Activated T-cell treated with anti-CD3 and anti-CD28 coated beads, Interleukin-2, amount 50 U/mL, for 72 hours (primary cell): ENCODE results near the gene ELMO1. TPM values are rescaled to one million over a fixed set of nuclear protein-coding genes. Genes with fewer than 3 reads are reported as not detected.
A peak's percentile ranks its signal among the peaks of the same experiment; 100 is the strongest.

Source experiments
- ATAC-seq, 2 donors: fragments of 150-1000 bp; cut with Tn5 transposase; replicated peaks in 1 of 2; 2 replicates each; pipeline ENCODE4 v1.10.0; 2021; ENCODE audit warnings: moderate library complexity in 2 of 2, mild to moderate bottlenecking in 1 of 2
- DNase-seq, 2 donors: peaks; one replicate each; pipeline ENCODE4 v3.0.0; 2021 to 2022; ENCODE audit warnings: mixed read lengths in 1 of 2
- H3K27ac Mint-ChIP-seq: one replicate; pipeline ENCODE4 v1.8.0; 2022; ENCODE audit warnings: mild to moderate bottlenecking, moderate library complexity, mixed read lengths
- H3K27me3 Mint-ChIP-seq: one replicate; pipeline ENCODE4 v1.8.0; 2022; ENCODE audit warnings: low read depth, mixed read lengths
- H3K36me3 Mint-ChIP-seq, 2 donors: one replicate each; pipeline ENCODE4 v1.8.0; 2022; ENCODE audit warnings: mixed read lengths in 2 of 2, mild to moderate bottlenecking in 1 of 2; ENCODE audit not compliant: insufficient read depth in 2 of 2
- H3K4me1 Mint-ChIP-seq: one replicate; pipeline ENCODE4 v1.8.0; 2022; ENCODE audit warnings: low read depth, mixed read lengths
- H3K4me3 Mint-ChIP-seq, 2 donors: one replicate each; pipeline ENCODE4 v1.8.0; 2022; ENCODE audit warnings: mild to moderate bottlenecking in 2 of 2, mixed read lengths in 2 of 2, moderate library complexity in 2 of 2
- H3K9me3 Mint-ChIP-seq, 2 donors: one replicate each; pipeline ENCODE4 v1.8.0; 2022; ENCODE audit warnings: mixed read lengths in 2 of 2
- total RNA-seq, 2 donors: library from RNA; stranded (reverse); gene quantifications; one replicate each; pipeline ENCODE4 v1.2.3, GENCODE V29; 2022

The ELMO1 gene
- total RNA-seq, 2 donors from 2014 or later: 97.2 to 113 TPM

DNA sequence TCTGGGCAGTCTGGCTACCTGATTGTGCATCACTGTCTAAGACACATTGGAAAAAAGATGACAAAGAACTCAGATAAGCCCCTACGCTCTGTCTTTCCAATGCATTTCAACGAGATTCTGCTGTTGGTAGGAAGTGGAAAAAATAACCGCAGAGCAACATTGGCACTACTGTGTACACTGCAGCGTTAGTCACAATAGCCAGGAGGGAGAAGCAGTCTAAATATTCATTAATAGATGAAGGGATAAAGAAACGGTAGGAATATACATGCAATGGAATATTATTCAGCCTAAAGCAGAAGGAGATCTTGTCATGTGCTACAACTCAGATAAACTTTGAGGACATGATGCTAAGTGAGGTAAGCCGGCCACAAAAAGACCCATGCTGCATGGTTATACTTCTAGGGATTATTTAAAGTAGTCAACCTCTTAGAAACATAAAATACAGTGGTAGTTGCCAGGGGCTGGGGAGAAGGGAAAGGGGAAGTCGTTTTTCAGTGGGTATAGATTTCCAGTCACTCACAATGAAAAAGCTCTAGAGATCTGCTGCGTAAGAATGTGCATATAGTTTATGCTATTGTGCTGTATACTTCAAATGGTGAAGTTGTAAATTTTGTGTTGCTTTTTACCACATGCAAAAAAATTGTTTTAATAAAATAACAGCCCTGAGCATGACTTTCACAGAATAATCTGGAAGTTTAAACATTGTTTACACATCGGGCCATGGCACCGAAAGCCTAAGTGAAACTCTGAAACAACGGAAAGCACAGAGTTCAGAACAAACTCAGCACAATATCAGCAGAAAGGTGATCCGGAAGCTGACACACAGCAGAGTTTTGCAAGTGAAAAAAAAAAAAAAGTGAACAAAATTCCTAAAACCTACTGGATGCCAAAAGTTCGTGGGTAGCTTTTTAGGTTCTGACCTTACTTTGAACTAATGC lies 40.1 kb downstream of the ELMO1 start:
- Mint-ChIP-seq H3K36me3 (peaks cover 8% of the 10 kb centered on the region in 2 donors), H3K27me3 (no peaks in the 10 kb centered on the region), H3K9me3 (peaks cover 3 to 5% of the 10 kb centered on the region in 2 donors), H3K4me3 (peak overlapping the region; percentile 88 to 98), H3K27ac (peak overlapping the region; percentile 98), H3K4me1 (peaks cover 87% of the 10 kb centered on the region)
- DNase-seq (no peak), ATAC-seq (peak; percentile 63 to 69)

DNA sequence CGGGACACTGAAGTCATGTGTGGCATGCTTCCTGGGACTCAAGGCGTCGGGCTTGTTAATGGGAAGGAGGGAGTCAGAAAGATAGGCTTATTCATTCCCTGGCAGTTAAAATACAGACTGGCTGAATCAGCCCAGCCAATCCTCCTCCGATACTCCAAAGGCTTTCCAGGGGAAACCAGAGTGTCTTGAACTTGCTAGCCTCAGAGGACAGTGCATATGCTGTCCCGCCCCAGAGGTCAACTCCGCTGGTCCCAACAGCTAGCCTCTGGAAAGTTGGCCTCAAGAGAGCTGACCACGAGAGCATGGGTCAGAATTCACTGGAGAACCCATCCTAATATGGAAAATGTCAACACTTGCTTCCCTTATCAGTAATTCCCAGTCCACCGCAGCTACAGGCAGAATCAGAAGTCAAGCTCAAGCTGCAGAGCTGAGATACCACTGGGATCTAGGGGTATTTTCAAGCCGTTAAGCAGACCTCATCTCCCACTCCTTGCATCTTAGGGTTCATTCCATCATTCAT lies 43.0 kb downstream of the ELMO1 start:
- DNase-seq (no peak), ATAC-seq (no peak)
- peaks cover 59% of the 10 kb centered on the region for H3K4me1 Mint-ChIP-seq
- peaks cover 11 to 12% of the 10 kb centered on the region in 2 donors for H3K9me3 Mint-ChIP-seq
- H3K27ac Mint-ChIP-seq: no peak overlapping the region
- no peaks in the 10 kb centered on the region for H3K27me3 Mint-ChIP-seq
- H3K4me3 Mint-ChIP-seq: peak overlapping the region in 1 of 2 donors; percentile 46
- H3K36me3 Mint-ChIP-seq: peaks cover 14 to 19% of the 10 kb centered on the region in 2 donors

GRCh38 chr7:37405128-37405527 lies 43.5 kb downstream of the ELMO1 start:
- peaks cover 11 to 12% of the 10 kb centered on the region in 2 donors for H3K9me3 Mint-ChIP-seq
- no peak overlapping the region for H3K27ac Mint-ChIP-seq
- no peak for ATAC-seq

GRCh38 chr7:37399876-37400421 lies 48.7 kb downstream of the ELMO1 start:
- Mint-ChIP-seq H3K36me3 (peaks cover 14 to 23% of the 10 kb centered on the region in 2 donors), H3K27me3 (no peaks in the 10 kb centered on the region), H3K4me1 (peaks cover 39% of the 10 kb centered on the region), H3K9me3 (peaks cover 11 to 12% of the 10 kb centered on the region in 2 donors), H3K4me3 (no peak overlapping the region), H3K27ac (no peak overlapping the region)
- DNase-seq (no peak), ATAC-seq (no peak)

More at GRCh38 chr7:37405128-37405527, 43.5 kb downstream of the ELMO1 start:
- peaks cover 54% of the 10 kb centered on the region for H3K4me1 Mint-ChIP-seq
- peaks cover 14 to 23% of the 10 kb centered on the region in 2 donors for H3K36me3 Mint-ChIP-seq
- H3K4me3 Mint-ChIP-seq: no peak overlapping the region
- no peaks in the 10 kb centered on the region for H3K27me3 Mint-ChIP-seq
- no peak for DNase-seq

DNA sequence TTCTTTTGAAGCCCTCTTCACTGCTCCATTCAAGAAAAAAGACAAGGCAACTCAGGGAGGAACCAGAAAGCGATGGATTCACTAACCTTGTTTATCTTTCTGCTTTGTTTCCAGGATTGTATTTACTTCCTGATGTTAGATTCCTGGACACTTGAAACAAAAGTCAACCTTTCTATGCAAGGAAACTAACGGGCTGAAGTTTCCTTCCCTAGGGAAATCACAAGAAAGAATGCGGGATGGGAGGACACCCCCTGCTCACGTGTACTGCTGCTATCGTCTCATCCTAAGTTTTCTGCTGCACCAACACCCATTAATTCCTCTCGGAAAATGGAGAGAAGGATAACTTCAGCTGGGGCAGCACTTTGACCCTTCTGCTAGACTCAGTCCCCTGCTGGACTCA lies 50.3 kb downstream of the ELMO1 start:
- peaks cover 11 to 12% of the 10 kb centered on the region in 2 donors for H3K9me3 Mint-ChIP-seq
- ATAC-seq (no peak), DNase-seq (no peak)
- H3K27me3 Mint-ChIP-seq: no peaks in the 10 kb centered on the region
- H3K4me1 Mint-ChIP-seq: peaks cover 51% of the 10 kb centered on the region
- H3K27ac Mint-ChIP-seq: no peak overlapping the region
- H3K36me3 Mint-ChIP-seq: peaks cover 14 to 23% of the 10 kb centered on the region in 2 donors
- H3K4me3 Mint-ChIP-seq: no peak overlapping the region

- Mint-ChIP-seq H3K4me1 (peaks cover 74% of the 10 kb centered on the region), H3K27ac (peak overlapping the region; percentile 51), H3K9me3 (no peaks in the 10 kb centered on the region), H3K4me3 (peak overlapping the region; percentile 9 to 65), H3K27me3 (no peaks in the 10 kb centered on the region), H3K36me3 (peaks cover 0 to 4% of the 10 kb centered on the region in 2 donors)
- ATAC-seq (peak; percentile 93 to 94), DNase-seq (no peak)
Observed at GRCh38 chr7:37395618-37396259, 52.9 kb downstream of the ELMO1 start.

- Mint-ChIP-seq H3K27ac (peak overlapping the region; percentile 1), H3K4me1 (peaks cover 85% of the 10 kb centered on the region), H3K4me3 (no peak overlapping the region), H3K36me3 (no peaks in the 10 kb centered on the region), H3K27me3 (no peaks in the 10 kb centered on the region), H3K9me3 (no peaks in the 10 kb centered on the region)
- no peak for ATAC-seq
- no peak for DNase-seq
Observed at GRCh38 chr7:37394158-37394557, 54.5 kb downstream of the ELMO1 start.

- peaks cover 81% of the 10 kb centered on the region for H3K4me1 Mint-ChIP-seq
- no peaks in the 10 kb centered on the region for H3K27me3 Mint-ChIP-seq
- DNase-seq (no peak), ATAC-seq (no peak)
- H3K9me3 Mint-ChIP-seq: no peaks in the 10 kb centered on the region
- H3K27ac Mint-ChIP-seq: no peak overlapping the region
- no peaks in the 10 kb centered on the region for H3K36me3 Mint-ChIP-seq
- no peak overlapping the region for H3K4me3 Mint-ChIP-seq
Observed at GRCh38 chr7:37393476-37393875, 55.2 kb downstream of the ELMO1 start.

DNA sequence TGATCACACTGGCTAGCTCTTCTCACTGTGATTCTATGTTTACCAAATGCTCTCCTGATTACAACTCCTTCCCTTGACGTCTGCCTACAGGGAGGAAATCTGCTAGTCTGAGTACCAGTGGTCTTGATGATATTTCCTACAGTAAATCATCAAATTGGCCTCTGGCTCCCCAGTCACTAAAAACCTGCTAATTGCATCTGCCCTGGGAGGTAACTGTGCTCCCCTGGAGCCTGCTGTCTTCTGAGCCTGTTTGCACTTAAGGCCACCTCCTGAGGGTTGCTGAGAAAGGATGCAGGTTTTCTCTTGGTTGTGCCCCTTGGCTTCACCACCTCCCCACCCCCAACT lies 56.0 kb downstream of the ELMO1 start:
- peaks cover 75% of the 10 kb centered on the region for H3K4me1 Mint-ChIP-seq
- no peak overlapping the region for H3K4me3 Mint-ChIP-seq
- no peak for ATAC-seq
- no peaks in the 10 kb centered on the region for H3K27me3 Mint-ChIP-seq
- DNase-seq: no peak
- no peak overlapping the region for H3K27ac Mint-ChIP-seq
- no peaks in the 10 kb centered on the region for H3K36me3 Mint-ChIP-seq
- no peaks in the 10 kb centered on the region for H3K9me3 Mint-ChIP-seq

- Mint-ChIP-seq H3K27me3 (no peaks in the 10 kb centered on the region), H3K9me3 (no peaks in the 10 kb centered on the region), H3K4me1 (peaks cover 74% of the 10 kb centered on the region), H3K27ac (no peak overlapping the region), H3K36me3 (no peaks in the 10 kb centered on the region), H3K4me3 (no peak overlapping the region)
- ATAC-seq: no peak
- DNase-seq: no peak
Observed at GRCh38 chr7:37391791-37392672, 56.6 kb downstream of the ELMO1 start.

DNA sequence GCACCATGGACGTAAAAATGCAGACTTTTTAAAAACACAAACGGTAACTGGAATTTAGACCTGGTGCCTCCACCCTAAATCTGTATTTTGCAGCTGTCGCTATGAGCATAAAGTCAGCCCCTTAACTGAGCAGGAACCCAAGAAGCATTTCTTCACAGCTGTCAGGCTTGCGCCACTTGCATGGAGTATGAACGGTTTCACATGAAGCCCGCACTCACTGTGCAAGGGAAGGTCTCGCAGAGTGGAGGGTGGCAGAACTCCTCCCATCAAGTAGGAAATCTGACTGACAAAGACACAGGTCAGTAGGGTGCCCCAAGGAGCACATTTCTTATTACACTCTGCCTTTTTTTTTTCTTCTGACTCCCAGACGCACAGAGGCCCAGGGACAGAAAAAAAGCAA lies 58.5 kb downstream of the ELMO1 start:
- DNase-seq (no peak), ATAC-seq (no peak)
- Mint-ChIP-seq H3K36me3 (no peaks in the 10 kb centered on the region), H3K9me3 (no peaks in the 10 kb centered on the region), H3K27ac (no peak overlapping the region), H3K27me3 (no peaks in the 10 kb centered on the region), H3K4me3 (no peak overlapping the region), H3K4me1 (peaks cover 63% of the 10 kb centered on the region)

GRCh38 chr7:37388811-37389210 lies 59.9 kb downstream of the ELMO1 start:
- Mint-ChIP-seq H3K4me3 (no peak overlapping the region), H3K4me1 (peaks cover 50% of the 10 kb centered on the region), H3K9me3 (no peaks in the 10 kb centered on the region), H3K27me3 (no peaks in the 10 kb centered on the region), H3K36me3 (no peaks in the 10 kb centered on the region), H3K27ac (no peak overlapping the region)
- no peak for ATAC-seq
- no peak for DNase-seq
